D721Med (cell line): ENCODE results near the gene ITIH4.

Experiments used
- DNase-seq: peaks from one replicate; pipeline ENCODE4 v3.0.0; 2011; ENCODE audit warnings: low spot score; ENCODE audit not compliant: insufficient read length
- FAIRE-seq: peaks from 2 replicates; lab custom pipeline; 2011; peaks lifted over from hg19 to GRCh38; lab: Jason Lieb, UNC
- CTCF ChIP-seq: IDR thresholded peaks from 2 replicates; pipeline ENCODE4 v1.5.1; 2012; ENCODE audit warnings: mild to moderate bottlenecking, control low read depth; ENCODE audit not compliant: insufficient read depth; ENCODE audit errors: missing control alignments

The ITIH4 gene

GRCh38 chr3:52874160-52874701 lies 43.8 kb upstream of the ITIH4 start:
- no peak for TF ChIP-seq CTCF
- FAIRE-seq (no peak), DNase-seq (no peak)

- DNase-seq (no peak), FAIRE-seq (no peak)
- TF ChIP-seq CTCF: no peak
Observed at GRCh38 chr3:52873433-52874159, 43.1 kb upstream of the ITIH4 start.

- no peak for TF ChIP-seq CTCF
- DNase-seq (no peak), FAIRE-seq (no peak)
Observed at GRCh38 chr3:52872245-52872644, 41.8 kb upstream of the ITIH4 start.

- DNase-seq (no peak), FAIRE-seq (no peak)
- no peak for TF ChIP-seq CTCF
Observed at GRCh38 chr3:52871761-52872160, 41.3 kb upstream of the ITIH4 start.

GRCh38 chr3:52870471-52870870 lies 40.0 kb upstream of the ITIH4 start:
- no peak for TF ChIP-seq CTCF
- DNase-seq (no peak), FAIRE-seq (no peak)

- no peak for DNase-seq
- TF ChIP-seq CTCF: no peak
- no peak for FAIRE-seq
Observed at GRCh38 chr3:52866427-52866826, 36.0 kb upstream of the ITIH4 start.

GRCh38 chr3:52865994-52866393 lies 35.5 kb upstream of the ITIH4 start:
- no peak for TF ChIP-seq CTCF
- DNase-seq (no peak), FAIRE-seq (no peak)
